Psoas muscle (tissue), 8 donors: ENCODE results near the gene CDR2L. TPM values are rescaled to one million over a fixed set of nuclear protein-coding genes. Genes with fewer than 3 reads are reported as not detected.

Experiments used
- ATAC-seq, 4 donors: fragments of 200-7000 bp; cut with Tn5 transposase; one replicate each; pipeline ENCODE4 v1.9.1; 2020; ENCODE audit warnings: moderate library complexity in 3 of 4, mild to moderate bottlenecking in 2 of 4
- DNase-seq, 2 donors: peaks; one replicate each; pipeline ENCODE4 v3.0.0-alpha.2; 2020
- H3K27ac ChIP-seq: fragments of 200-600 bp; one replicate; pipeline ENCODE4 v1.8.0; 2022
- H3K27me3 ChIP-seq, 3 donors: fragments of 200-600 bp in 1 of 3; one replicate each; pipeline versions ENCODE4 v1.6.1 to v1.8.0; 2013 to 2022; ENCODE audit warnings: low read length in 2 of 3, mild to moderate bottlenecking in 2 of 3, moderate library complexity in 1 of 3; ENCODE audit not compliant: insufficient read depth in 3 of 3
- H3K36me3 ChIP-seq, 2 donors: fragments of 200-600 bp in 1 of 2; one replicate each; pipeline versions ENCODE4 v1.6.1 to v1.8.0; 2013 to 2022; ENCODE audit warnings: low read depth in 1 of 2, mild to moderate bottlenecking in 1 of 2, moderate library complexity in 1 of 2; ENCODE audit not compliant: insufficient read depth in 1 of 2
- H3K4me1 ChIP-seq: fragments of 200-600 bp; one replicate; pipeline ENCODE4 v1.8.0; 2022
- H3K4me3 ChIP-seq: fragments of 200-600 bp; one replicate; pipeline ENCODE4 v1.8.0; 2022; ENCODE audit warnings: mild to moderate bottlenecking
- H3K9me3 ChIP-seq: fragments of 200-600 bp; one replicate; pipeline ENCODE4 v1.8.0; 2022
- WGBS, 3 donors: extraction: QIAGEN DNeasy Blood & Tissue Kit; methylation state at CpG; one replicate each; pipeline versions ENCODE4 v1.1.6 to v1.1.7; 2013; 5-methylcytosine and 5-hydroxymethylcytosine counted together
- intact Hi-C, 2 donors: fragments of 100-400 bp; cut with DNase I; formaldehyde crosslinking; loops; one replicate each; pipeline versions ENCODE4 v1.11.0 to v1.14.2; 2022
- polyA plus RNA-seq, 3 donors: library from polyadenylated mRNA; stranded (reverse); fragments of 200-250 nt; gene quantifications; one replicate each; pipeline ENCODE4 v1.2.3, GENCODE V29; 2013
- total RNA-seq, 4 donors: library from RNA; stranded (reverse); fragmentation: NEBNext Ultra II Directional in 2 of 4; extraction: Animal tissue kit (Norgen Biotek cat#: 25700) in 2 of 4; gene quantifications; one replicate each; pipeline versions ENCODE4 v1.2.1 to v1.2.4, GENCODE V29; 2021 to 2023
- TF ChIP-seq, protein P1 (sequence below): fragments of 200-600 bp; IDR thresholded peaks from one replicate; pipeline ENCODE4 v1.8.0; 2022; ENCODE audit warnings: antibody characterized with exemption
- donor health status: healthy with polysubstance abuse.
- donor health status: DM: no; HTN: no; CAD: no; lungs with moderate emphysema.
- donor health status: Bipolar disorder and iron deficiency.
- donor health status: healthy.
- donor health status: DM: yes; HTN: yes; CAD: no.
- donor health status: DM: no; HTN: no; CAD: no.
- donor health status: DM: no; HTN: no; CAD: no.
- donor health status: DM: yes; HTN: yes; CAD: no.

The CDR2L gene
- total and polyA plus RNA-seq, 7 donors: 1.3 to 3.4 (median 1.7) TPM

DNA sequence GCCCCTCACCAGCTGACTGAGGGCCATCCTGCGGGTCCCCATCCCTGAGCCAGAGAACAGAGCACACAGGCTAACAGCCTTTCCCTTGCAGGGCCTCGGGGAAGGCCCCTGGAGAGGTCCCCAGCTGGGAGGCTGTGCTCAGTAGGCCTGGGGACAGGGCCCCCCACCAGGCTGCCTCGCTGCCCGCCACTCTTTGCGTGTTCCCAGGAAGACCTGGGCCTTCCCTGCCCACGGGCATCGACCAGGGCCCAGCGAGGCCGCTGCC lies 15.7 kb upstream of the CDR2L start:
- no peaks in the 10 kb centered on the region for H3K36me3 ChIP-seq
- H3K9me3 ChIP-seq: no peaks in the 10 kb centered on the region
- WGBS, 3 donors: 22 to 43% (median 23%) methylated on average over 8 to 9 of the region's 9 CpGs
- ATAC-seq (peak in 1 of 4 donors; percentile 28), DNase-seq (no peak)
- intact Hi-C loops: no loop called here
- TF ChIP-seq, protein P1, sequence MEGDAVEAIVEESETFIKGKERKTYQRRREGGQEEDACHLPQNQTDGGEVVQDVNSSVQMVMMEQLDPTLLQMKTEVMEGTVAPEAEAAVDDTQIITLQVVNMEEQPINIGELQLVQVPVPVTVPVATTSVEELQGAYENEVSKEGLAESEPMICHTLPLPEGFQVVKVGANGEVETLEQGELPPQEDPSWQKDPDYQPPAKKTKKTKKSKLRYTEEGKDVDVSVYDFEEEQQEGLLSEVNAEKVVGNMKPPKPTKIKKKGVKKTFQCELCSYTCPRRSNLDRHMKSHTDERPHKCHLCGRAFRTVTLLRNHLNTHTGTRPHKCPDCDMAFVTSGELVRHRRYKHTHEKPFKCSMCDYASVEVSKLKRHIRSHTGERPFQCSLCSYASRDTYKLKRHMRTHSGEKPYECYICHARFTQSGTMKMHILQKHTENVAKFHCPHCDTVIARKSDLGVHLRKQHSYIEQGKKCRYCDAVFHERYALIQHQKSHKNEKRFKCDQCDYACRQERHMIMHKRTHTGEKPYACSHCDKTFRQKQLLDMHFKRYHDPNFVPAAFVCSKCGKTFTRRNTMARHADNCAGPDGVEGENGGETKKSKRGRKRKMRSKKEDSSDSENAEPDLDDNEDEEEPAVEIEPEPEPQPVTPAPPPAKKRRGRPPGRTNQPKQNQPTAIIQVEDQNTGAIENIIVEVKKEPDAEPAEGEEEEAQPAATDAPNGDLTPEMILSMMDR: no peak
- H3K27me3 ChIP-seq: peaks cover 0 to 36% (median 9%) of the 10 kb centered on the region in 3 donors
- H3K4me1 ChIP-seq: no peaks in the 10 kb centered on the region
- peak overlapping the region; percentile 68 for H3K4me3 ChIP-seq
- H3K27ac ChIP-seq: no peak overlapping the region

DNA sequence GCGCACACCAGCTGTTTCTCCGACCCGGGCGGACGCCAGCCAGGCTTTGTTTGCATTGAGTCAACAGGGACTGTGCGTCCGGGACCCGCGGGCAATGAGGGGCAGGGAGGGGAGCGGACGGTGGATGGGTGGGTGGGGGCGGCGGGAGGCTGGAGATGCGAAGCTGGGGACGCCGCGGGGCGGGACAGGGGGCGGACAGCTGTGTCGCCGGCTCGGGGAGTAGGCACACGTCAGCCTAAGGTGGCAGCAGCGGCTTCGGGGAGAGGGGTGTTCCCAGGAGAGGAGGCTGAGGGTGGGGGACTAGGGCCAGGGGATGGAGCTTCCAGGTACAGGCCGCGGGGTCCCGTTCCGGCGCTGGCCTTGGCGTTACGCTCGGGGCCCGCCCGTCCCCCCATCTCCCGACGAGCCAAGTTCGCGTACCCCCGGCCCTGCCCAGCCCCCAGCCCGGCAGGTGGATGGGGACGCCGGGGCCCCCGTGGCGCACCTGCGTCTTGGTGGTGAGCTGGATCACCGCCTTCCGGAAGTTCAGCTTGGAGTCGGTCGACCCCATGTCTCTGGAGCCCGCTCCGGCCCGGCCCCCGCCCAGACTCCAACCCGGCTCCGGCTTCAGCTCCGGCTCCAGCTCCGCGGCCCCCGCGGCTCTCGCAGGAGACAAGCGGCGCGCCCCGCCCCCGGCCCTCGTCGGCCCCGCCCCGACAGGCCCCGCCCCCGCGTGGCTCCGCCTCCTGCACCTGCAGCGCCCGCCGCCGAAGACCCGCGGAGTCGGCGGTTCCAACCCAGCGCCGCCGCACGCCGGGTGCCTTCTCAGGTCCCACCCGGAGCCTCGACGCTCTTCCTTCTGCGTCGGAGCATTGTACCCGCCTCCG lies 15.1 kb upstream of the CDR2L start, which contains the start of gene HID1:
Gene HID1, minus strand, starts transcription at position 653 of the 866 bp plus-strand sequence. Its CDS starts 103 bp downstream, at position 550.
- H3K27me3 ChIP-seq: peaks cover 0 to 36% (median 9%) of the 10 kb centered on the region in 3 donors
- no peak within 1 kb of the TSS for H3K27ac ChIP-seq
- peak within 1 kb of the TSS; percentile 68 for H3K4me3 ChIP-seq
- ATAC-seq: peak; percentile 63 to 84 (median 72)
- no peaks in the 10 kb centered on the region for H3K4me1 ChIP-seq
- no peaks in the 10 kb centered on the region for H3K36me3 ChIP-seq
- H3K9me3 ChIP-seq: no peaks in the 10 kb centered on the region
- intact Hi-C loops: no loop called here
- WGBS, 3 donors: 1 to 4% (median 2%) methylated on average over 43 to 95 of the region's 95 CpGs
- TF ChIP-seq, protein P1: no peak
- DNase-seq: peak; percentile 61 to 68

DNA sequence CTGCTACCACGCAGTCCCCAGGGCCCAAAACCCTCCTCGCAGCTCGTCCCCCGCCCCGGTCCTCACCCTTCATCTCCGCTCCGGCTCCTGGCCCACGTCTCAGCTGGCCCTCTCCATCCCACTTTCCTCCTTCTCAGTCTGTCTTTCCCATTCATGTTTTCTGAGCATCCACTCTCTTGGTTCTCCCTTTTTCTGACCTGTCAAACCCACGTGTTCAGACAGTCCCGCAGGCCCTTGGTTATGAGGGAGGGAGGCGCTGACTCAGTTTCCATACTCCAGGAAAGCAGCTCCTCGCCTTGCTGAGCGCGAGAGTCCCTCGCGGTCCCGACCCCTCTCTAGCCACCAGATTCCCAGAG lies 14.5 kb upstream of the CDR2L start:
- Histone ChIP-seq H3K36me3 (no peaks in the 10 kb centered on the region), H3K4me1 (no peaks in the 10 kb centered on the region), H3K27me3 (peaks cover 0 to 41% (median 9%) of the 10 kb centered on the region in 3 donors), H3K9me3 (no peaks in the 10 kb centered on the region), H3K27ac (no peak overlapping the region), H3K4me3 (peak overlapping the region; percentile 68)
- DNase-seq (no peak), ATAC-seq (peak in 1 of 4 donors; percentile 32)
- TF ChIP-seq, protein P1: no peak
- intact Hi-C loops: no loop called here
- 9 to 12% (median 10%) methylated on average over 17 of the region's 17 CpGs for WGBS, 3 donors

DNA sequence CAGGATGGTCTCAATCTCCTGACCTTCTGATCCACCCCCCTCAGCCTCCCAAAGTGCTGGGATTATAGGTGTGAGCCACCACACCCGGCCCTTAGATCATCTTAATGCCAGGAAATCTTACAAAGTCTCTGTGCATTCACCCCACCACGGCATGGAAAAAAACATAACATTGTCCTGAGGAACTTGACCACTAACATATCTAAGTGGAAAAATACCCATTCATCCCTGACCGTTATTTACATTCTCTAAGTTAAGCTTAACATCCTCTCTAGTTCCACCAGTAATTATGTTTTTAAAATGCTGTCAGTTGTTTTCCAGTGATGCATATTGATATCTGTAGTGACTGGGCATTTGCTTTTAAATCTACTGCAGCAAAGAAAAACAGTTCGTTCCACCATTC lies 11.5 kb upstream of the CDR2L start:
- no peaks in the 10 kb centered on the region for H3K4me1 ChIP-seq
- peaks cover 0 to 54% (median 9%) of the 10 kb centered on the region in 3 donors for H3K27me3 ChIP-seq
- H3K9me3 ChIP-seq: no peaks in the 10 kb centered on the region
- no peak overlapping the region for H3K4me3 ChIP-seq
- intact Hi-C loops: no loop called here
- no peak for ATAC-seq
- H3K36me3 ChIP-seq: no peaks in the 10 kb centered on the region
- H3K27ac ChIP-seq: no peak overlapping the region
- DNase-seq: no peak
- WGBS, 3 donors: 79 to 82% (median 81%) methylated on average over 4 of the region's 4 CpGs
- TF ChIP-seq, protein P1: no peak
